Osteoblast (primary cell): ENCODE measurements around the gene IFNW1. TPM values are rescaled to one million over a fixed set of nuclear protein-coding genes. Genes with fewer than 3 reads are reported as not detected.

Experiments used
- DNase-seq: peaks from one replicate; pipeline ENCODE4 v3.0.0; 2011; ENCODE audit warnings: low spot score, mixed read lengths; ENCODE audit not compliant: insufficient read length; ENCODE audit errors: missing footprints
- H2AFZ ChIP-seq: 2 replicates; pipeline ENCODE4 v1.6.0; 2011; ENCODE audit warnings: mild to moderate bottlenecking, low read length
- H3K27ac ChIP-seq: 2 replicates; pipeline ENCODE4 v1.5.1; 2011; ENCODE audit warnings: mild to moderate bottlenecking, low read depth, low read length, moderate library complexity
- H3K27me3 ChIP-seq: 2 replicates; pipeline ENCODE4 v1.6.0; 2012; ENCODE audit warnings: mild to moderate bottlenecking, control low read depth, inconsistent platforms, low read length, moderate library complexity; ENCODE audit not compliant: insufficient read depth
- H3K36me3 ChIP-seq: 2 replicates; pipeline ENCODE4 v1.5.1; 2011; ENCODE audit warnings: mild to moderate bottlenecking, low read length, control low read depth, moderate library complexity; ENCODE audit not compliant: insufficient read depth
- H3K4me1 ChIP-seq: 2 replicates; pipeline ENCODE4 v1.5.1; 2011; ENCODE audit warnings: mild to moderate bottlenecking, low read length, control low read depth, moderate library complexity; ENCODE audit not compliant: insufficient read depth
- H3K4me2 ChIP-seq: 2 replicates; pipeline ENCODE4 v1.6.0; 2011; ENCODE audit warnings: mild to moderate bottlenecking, low read length; ENCODE audit not compliant: insufficient read depth
- H3K4me3 ChIP-seq: fragments of 200-600 bp; sonication (generic); 3 replicates; pipeline ENCODE4 v1.5.1; 2012; ENCODE audit warnings: mild to moderate bottlenecking, low read length, inconsistent platforms; ENCODE audit not compliant: insufficient read depth
- H3K79me2 ChIP-seq: 2 replicates; pipeline ENCODE4 v1.6.0; 2012; ENCODE audit warnings: mild to moderate bottlenecking, low read length, control low read depth, inconsistent platforms; ENCODE audit not compliant: insufficient read depth
- H3K9me3 ChIP-seq: 2 replicates; pipeline ENCODE4 v1.5.1; 2011; ENCODE audit warnings: low read depth, low read length, control low read depth
- H4K20me1 ChIP-seq: 2 replicates; pipeline ENCODE4 v1.6.0; 2012; ENCODE audit warnings: mild to moderate bottlenecking, low read length, control low read depth; ENCODE audit not compliant: insufficient read depth
- total RNA-seq: library from RNA; depleted of rRNA; stranded (reverse); fragments of >200 nt; gene quantifications from 2 replicates; pipeline ENCODE4 v1.2.3, GENCODE V29; 2012
- TF ChIP-seq, protein P1 (sequence below): IDR thresholded peaks from 2 replicates; pipeline ENCODE4 v1.5.1; 2011; ENCODE audit warnings: mild to moderate bottlenecking, low read depth, low read length, moderate library complexity; ENCODE audit errors: extremely low read depth

Gene IFNW1
- total RNA-seq, 1 donor = not detected

DNA sequence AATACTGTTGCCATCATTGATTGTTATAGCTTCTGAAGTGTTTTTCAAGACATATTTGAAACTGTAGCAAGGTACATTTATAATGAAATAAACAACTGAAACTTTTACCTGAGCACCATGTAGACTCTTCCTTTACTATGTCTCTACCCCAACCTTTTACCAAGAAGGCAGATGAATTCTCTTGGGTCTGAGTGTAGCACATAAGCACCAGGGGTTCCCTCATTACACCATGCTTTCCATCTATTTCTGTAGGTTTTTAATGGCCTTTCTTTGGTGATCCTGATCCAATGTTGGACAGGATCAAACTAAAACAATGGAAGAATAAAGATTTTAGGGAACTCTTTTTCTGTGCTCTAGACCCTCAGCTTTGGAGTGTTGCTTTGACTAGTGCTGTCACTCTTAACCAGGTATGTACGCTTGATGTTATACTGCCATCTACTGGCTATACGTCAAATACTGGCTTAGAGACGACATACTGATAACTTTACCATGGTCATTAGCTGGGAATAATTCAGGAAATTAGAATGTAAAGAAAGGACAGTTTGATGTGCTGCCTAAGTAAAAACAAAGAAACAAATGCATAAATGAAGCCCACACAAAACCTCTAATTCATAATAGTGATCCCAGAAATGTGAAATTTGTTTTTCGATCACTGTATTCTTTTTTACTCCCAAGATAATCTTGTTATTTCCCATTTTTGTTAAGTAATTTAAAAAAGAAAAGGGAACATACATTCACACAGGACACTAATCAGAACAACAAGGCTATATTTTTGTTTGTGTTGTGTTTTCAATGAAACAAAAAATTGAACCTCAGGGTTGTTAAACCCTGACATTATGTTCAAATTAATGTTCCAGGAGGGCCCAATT is 30.7 kb downstream of the IFNW1 start:
- Histone ChIP-seq H3K36me3 (no peaks in the 10 kb centered on the region), H3K9me3 (no peaks in the 10 kb centered on the region), H3K27ac (no peak overlapping the region), H3K27me3 (peaks cover 8% of the 10 kb centered on the region), H3K4me1 (no peaks in the 10 kb centered on the region), H3K79me2 (no peaks in the 10 kb centered on the region), H3K4me3 (no peak overlapping the region), H2AFZ (no peak overlapping the region), H3K4me2 (no peak overlapping the region), H4K20me1 (no peaks in the 10 kb centered on the region)
- DNase-seq = peak; percentile 87
- TF ChIP-seq, protein P1, sequence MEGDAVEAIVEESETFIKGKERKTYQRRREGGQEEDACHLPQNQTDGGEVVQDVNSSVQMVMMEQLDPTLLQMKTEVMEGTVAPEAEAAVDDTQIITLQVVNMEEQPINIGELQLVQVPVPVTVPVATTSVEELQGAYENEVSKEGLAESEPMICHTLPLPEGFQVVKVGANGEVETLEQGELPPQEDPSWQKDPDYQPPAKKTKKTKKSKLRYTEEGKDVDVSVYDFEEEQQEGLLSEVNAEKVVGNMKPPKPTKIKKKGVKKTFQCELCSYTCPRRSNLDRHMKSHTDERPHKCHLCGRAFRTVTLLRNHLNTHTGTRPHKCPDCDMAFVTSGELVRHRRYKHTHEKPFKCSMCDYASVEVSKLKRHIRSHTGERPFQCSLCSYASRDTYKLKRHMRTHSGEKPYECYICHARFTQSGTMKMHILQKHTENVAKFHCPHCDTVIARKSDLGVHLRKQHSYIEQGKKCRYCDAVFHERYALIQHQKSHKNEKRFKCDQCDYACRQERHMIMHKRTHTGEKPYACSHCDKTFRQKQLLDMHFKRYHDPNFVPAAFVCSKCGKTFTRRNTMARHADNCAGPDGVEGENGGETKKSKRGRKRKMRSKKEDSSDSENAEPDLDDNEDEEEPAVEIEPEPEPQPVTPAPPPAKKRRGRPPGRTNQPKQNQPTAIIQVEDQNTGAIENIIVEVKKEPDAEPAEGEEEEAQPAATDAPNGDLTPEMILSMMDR = peak; percentile 82

DNA sequence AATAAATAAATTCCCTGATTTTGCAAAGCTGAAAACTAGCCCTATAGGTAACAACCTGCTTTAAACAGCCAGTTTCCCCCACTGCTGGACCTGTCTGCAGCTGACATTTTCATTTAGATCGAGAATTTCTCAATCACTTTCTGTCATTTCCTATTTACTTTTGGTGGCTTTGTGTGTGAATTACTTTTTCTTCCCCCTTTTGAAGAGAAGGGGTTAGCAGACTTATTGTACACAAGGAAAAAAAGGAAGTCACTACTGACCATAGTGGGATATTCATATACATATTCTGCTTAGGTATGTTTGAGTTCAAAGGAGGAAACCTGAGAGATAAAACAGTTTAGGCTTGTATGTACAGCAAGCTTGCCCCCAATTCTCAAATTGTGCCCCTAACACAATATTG is 36.8 kb downstream of the IFNW1 start:
- no peaks in the 10 kb centered on the region for H3K27me3 ChIP-seq
- TF ChIP-seq, protein P1 = no peak
- H3K9me3 ChIP-seq = no peaks in the 10 kb centered on the region
- H2AFZ ChIP-seq = no peak overlapping the region
- no peaks in the 10 kb centered on the region for H4K20me1 ChIP-seq
- H3K4me3 ChIP-seq = no peak overlapping the region
- H3K4me2 ChIP-seq = no peak overlapping the region
- H3K79me2 ChIP-seq = no peaks in the 10 kb centered on the region
- H3K4me1 ChIP-seq = no peaks in the 10 kb centered on the region
- DNase-seq = no peak
- H3K36me3 ChIP-seq = no peaks in the 10 kb centered on the region
- H3K27ac ChIP-seq = no peak overlapping the region

DNA sequence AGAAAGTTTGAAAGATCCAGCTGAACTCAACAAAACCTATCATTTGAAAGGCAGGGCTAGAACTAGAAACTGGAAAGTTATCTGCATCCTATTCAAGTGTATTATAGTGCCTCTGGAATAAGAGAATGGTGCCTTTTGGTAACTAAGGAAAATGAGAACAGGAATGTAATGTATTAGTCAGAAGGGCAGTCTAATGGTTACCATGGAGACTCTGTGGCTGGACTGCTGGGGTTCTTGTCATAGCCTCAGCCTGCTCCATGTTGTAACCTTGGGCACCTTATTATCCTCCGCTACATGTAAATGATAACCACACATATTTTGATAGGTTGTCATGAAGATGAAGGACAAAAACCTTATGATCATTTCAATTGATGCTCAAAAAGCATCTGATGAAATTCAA is 39.3 kb downstream of the IFNW1 start:
- no peaks in the 10 kb centered on the region for H3K9me3 ChIP-seq
- H3K36me3 ChIP-seq = no peaks in the 10 kb centered on the region
- TF ChIP-seq, protein P1 = no peak
- no peaks in the 10 kb centered on the region for H3K4me1 ChIP-seq
- H3K79me2 ChIP-seq = no peaks in the 10 kb centered on the region
- no peak overlapping the region for H3K27ac ChIP-seq
- H3K4me3 ChIP-seq = no peak overlapping the region
- peak; percentile 30 for DNase-seq
- no peak overlapping the region for H3K4me2 ChIP-seq
- H4K20me1 ChIP-seq = no peaks in the 10 kb centered on the region
- H2AFZ ChIP-seq = no peak overlapping the region
- no peaks in the 10 kb centered on the region for H3K27me3 ChIP-seq

- no peak for DNase-seq
- Histone ChIP-seq H3K4me2 (no peak overlapping the region), H3K4me3 (no peak overlapping the region), H2AFZ (no peak overlapping the region), H3K4me1 (peaks cover 11% of the 10 kb centered on the region), H3K27me3 (no peaks in the 10 kb centered on the region), H3K79me2 (no peaks in the 10 kb centered on the region), H4K20me1 (no peaks in the 10 kb centered on the region), H3K36me3 (no peaks in the 10 kb centered on the region), H3K27ac (no peak overlapping the region), H3K9me3 (no peaks in the 10 kb centered on the region)
- TF ChIP-seq, protein P1 = no peak
These were observed 43.8 kb downstream of the IFNW1 start for GRCh38 chr9:21097817-21098216.
